H1 (cell line): Measurements from ENCODE around the gene G6PC3. TPM values are rescaled to one million over a fixed set of nuclear protein-coding genes. Genes with fewer than 3 reads are reported as not detected.

Experiments used
- CTCF ChIA-PET: fragments of 300-600 bp; sonication (Branson Sonifier 250); formaldehyde crosslinking; loops from one replicate; lab custom pipeline; 2021; ENCODE audit not compliant: partially characterized antibody; lab: Charles Lee
- POLR2A ChIA-PET: fragments of 300-600 bp; sonication (Branson Sonifier 250); formaldehyde crosslinking; loops from one replicate; lab custom pipeline; 2021; ENCODE audit warnings: inconsistent platforms; ENCODE audit not compliant: partially characterized antibody; lab: Charles Lee
- DNase-seq, 2 experiments: peaks; one replicate each; pipeline versions ENCODE4 v3.0.0 to v3.0.0-alpha.2; 2010 to 2022; ENCODE audit warnings: low spot score in 2 of 2, low read depth in 1 of 2, mixed read lengths in 1 of 2
- FAIRE-seq: peaks from 2 replicates; lab custom pipeline; 2011; peaks lifted over from hg19 to GRCh38; lab: Jason Lieb, UNC
- H2AFZ ChIP-seq: 2 replicates; pipeline ENCODE4 v1.8.1; 2012; ENCODE audit warnings: low read length, inconsistent platforms
- H2AK5ac ChIP-seq: 2 replicates; pipeline ENCODE4 v1.6.1; 2013; ENCODE audit warnings: low read depth, low read length
- H2BK120ac ChIP-seq: replicated peaks from 2 replicates; pipeline ENCODE3; 2013; ENCODE audit warnings: low read depth, low read length, inconsistent platforms
- H2BK12ac ChIP-seq: 2 replicates; pipeline ENCODE4 v1.6.1; 2013; ENCODE audit warnings: low read depth, low read length
- H2BK15ac ChIP-seq: 2 replicates; pipeline ENCODE4 v1.6.1; 2013; ENCODE audit warnings: low read length
- H2BK20ac ChIP-seq: 2 replicates; pipeline ENCODE4 v1.6.1; 2013; ENCODE audit warnings: low read length
- H2BK5ac ChIP-seq: 2 replicates; pipeline ENCODE4 v1.6.1; 2013; ENCODE audit warnings: low read depth, low read length
- H3K14ac ChIP-seq: 2 replicates; pipeline ENCODE4 v1.6.1; 2013; ENCODE audit warnings: inconsistent platforms; ENCODE audit not compliant: insufficient read length
- H3K18ac ChIP-seq: 2 replicates; pipeline ENCODE4 v1.6.1; 2013; ENCODE audit warnings: low read length; ENCODE audit errors: extremely low read depth
- H3K23ac ChIP-seq: 2 replicates; pipeline ENCODE4 v1.6.1; 2013; ENCODE audit warnings: inconsistent platforms; ENCODE audit not compliant: insufficient read length
- H3K23me2 ChIP-seq: 2 replicates; pipeline ENCODE4 v1.6.1; 2013; ENCODE audit warnings: low read depth, low read length
- H3K27ac ChIP-seq: 2 replicates; pipeline ENCODE4 v1.6.1; 2011; ENCODE audit warnings: low read depth, low read length, inconsistent platforms
- H3K27me3 ChIP-seq, 4 experiments: replicated peaks in 1 of 4; 1 replicate in 1 of 4; 2 replicates in 3 of 4; pipeline versions ENCODE4 v1.6.1 to v1.8.1; 2011 to 2013; ENCODE audit warnings: low read length in 3 of 4, mild to moderate bottlenecking in 3 of 4, inconsistent platforms in 2 of 4, mixed read lengths in 2 of 4, moderate library complexity in 1 of 4; ENCODE audit not compliant: control insufficient read depth in 3 of 4, insufficient read depth in 3 of 4; ENCODE audit errors: extremely low read depth in 1 of 4
- H3K36me3 ChIP-seq, 4 experiments: 2 replicates each; pipeline versions ENCODE4 v1.6.1 to v1.8.1; 2011 to 2013; ENCODE audit warnings: mild to moderate bottlenecking in 4 of 4, low read length in 3 of 4, moderate library complexity in 2 of 4, control low read depth in 1 of 4, inconsistent platforms in 1 of 4; ENCODE audit not compliant: insufficient read depth in 4 of 4, control insufficient read depth in 2 of 4
- H3K4ac ChIP-seq: replicated peaks from 2 replicates; pipeline ENCODE3; 2013; ENCODE audit warnings: low read length, low read depth, mixed read lengths, inconsistent platforms; ENCODE audit not compliant: insufficient read length
- H3K4me1 ChIP-seq, 4 experiments: replicated peaks in 1 of 4; 1 replicate in 1 of 4; 2 replicates in 3 of 4; pipeline versions ENCODE4 v1.6.1 to v1.8.1; 2011 to 2013; ENCODE audit warnings: low read length in 3 of 4, inconsistent platforms in 2 of 4, mixed read lengths in 1 of 4; ENCODE audit not compliant: insufficient read depth in 4 of 4, control insufficient read depth in 3 of 4
- H3K4me2 ChIP-seq, 2 experiments: 2 replicates each; pipeline versions ENCODE4 v1.6.1 to v1.8.1; 2011 to 2013; ENCODE audit warnings: low read depth in 2 of 2, low read length in 2 of 2, control low read depth in 1 of 2, inconsistent platforms in 1 of 2, mild to moderate bottlenecking in 1 of 2; ENCODE audit not compliant: insufficient read depth in 1 of 2
- H3K4me3 ChIP-seq, 4 experiments: fragments of 200-600, 300-600 bp in 1 of 4; sonication (generic), shearing (Covaris generic), sonication (Bioruptor Twin) in 1 of 4; 2 replicates each; pipeline versions ENCODE4 v1.5.1 to v1.8.1; 2011 to 2016; ENCODE audit warnings: low read length in 4 of 4, low read depth in 3 of 4, control low read depth in 2 of 4, inconsistent platforms in 2 of 4, mild to moderate bottlenecking in 2 of 4, mixed read lengths in 1 of 4, moderate library complexity in 1 of 4; ENCODE audit not compliant: insufficient read depth in 2 of 4; ENCODE audit errors: extremely low read depth in 1 of 4
- H3K56ac ChIP-seq: replicated peaks from 2 replicates; pipeline ENCODE3; 2013; ENCODE audit warnings: low read depth, mild to moderate bottlenecking, mixed read lengths, low read length, inconsistent platforms; ENCODE audit not compliant: insufficient read length
- H3K79me1 ChIP-seq: 2 replicates; pipeline ENCODE4 v1.6.1; 2013; ENCODE audit warnings: low read depth, low read length, control low read depth
- H3K79me2 ChIP-seq, 2 experiments: 2 replicates each; pipeline versions ENCODE4 v1.6.1 to v1.8.1; 2012 to 2013; ENCODE audit warnings: low read length in 2 of 2, mild to moderate bottlenecking in 2 of 2, inconsistent platforms in 1 of 2; ENCODE audit not compliant: insufficient read depth in 2 of 2, control insufficient read depth in 1 of 2
- H3K9ac ChIP-seq, 4 experiments: replicated peaks in 1 of 4; 1 replicate in 1 of 4; 2 replicates in 3 of 4; pipeline versions ENCODE4 v1.6.1 to v1.8.1; 2011 to 2013; ENCODE audit warnings: low read depth in 3 of 4, low read length in 3 of 4, control low read depth in 2 of 4, mild to moderate bottlenecking in 2 of 4, moderate library complexity in 2 of 4, inconsistent platforms in 1 of 4; ENCODE audit errors: extremely low read depth in 1 of 4
- H3K9me3 ChIP-seq, 2 experiments: 2 replicates each; pipeline versions ENCODE4 v1.6.1 to v1.8.1; 2012 to 2013; ENCODE audit warnings: mild to moderate bottlenecking in 2 of 2, moderate library complexity in 2 of 2, control low read depth in 1 of 2, inconsistent platforms in 1 of 2, low read depth in 1 of 2, low read length in 1 of 2, mixed read lengths in 1 of 2; ENCODE audit not compliant: insufficient read depth in 2 of 2
- H4K20me1 ChIP-seq, 2 experiments: replicated peaks in 1 of 2; 2 replicates each; pipeline versions ENCODE3 to v1.8.1; 2011 to 2013; ENCODE audit warnings: inconsistent platforms in 2 of 2, low read length in 2 of 2, mild to moderate bottlenecking in 1 of 2; ENCODE audit not compliant: insufficient read depth in 2 of 2, control insufficient read depth in 1 of 2
- H4K5ac ChIP-seq: 2 replicates; pipeline ENCODE4 v1.6.1; 2013; ENCODE audit warnings: low read length, low read depth, mixed read lengths, inconsistent platforms; ENCODE audit not compliant: insufficient read length
- H4K8ac ChIP-seq: 2 replicates; pipeline ENCODE4 v1.8.0; 2013; ENCODE audit warnings: mild to moderate bottlenecking, moderate library complexity, low read length, inconsistent platforms; ENCODE audit not compliant: insufficient read depth; ENCODE audit errors: extremely low read depth
- H4K91ac ChIP-seq: replicated peaks from 2 replicates; pipeline ENCODE3; 2013; ENCODE audit warnings: low read length, mixed read lengths, inconsistent platforms; ENCODE audit not compliant: insufficient read length
- BCL11A ChIP-seq, 2 experiments: IDR thresholded peaks; one replicate each; pipeline ENCODE4 v1.6.1; 2011; ENCODE audit warnings: low read depth in 2 of 2, low read length in 2 of 2, mild to moderate bottlenecking in 2 of 2
- CHD1 ChIP-seq: IDR thresholded peaks from 2 replicates; pipeline ENCODE4 v1.6.1; 2012; ENCODE audit warnings: low read depth, low read length, improper control_type of control experiment
- KDM4A ChIP-seq: IDR thresholded peaks from one replicate; pipeline ENCODE4 v1.7.1; 2012; ENCODE audit warnings: low read depth, mild to moderate bottlenecking, moderate library complexity, low read length, inconsistent platforms; ENCODE audit not compliant: severe bottlenecking
- NANOG ChIP-seq: IDR thresholded peaks from 2 replicates; pipeline ENCODE4 v1.6.1; 2011; ENCODE audit warnings: low read length, low read depth, mild to moderate bottlenecking, inconsistent platforms; ENCODE audit not compliant: insufficient read depth, poor library complexity, severe bottlenecking
- TAF7 ChIP-seq: optimal IDR thresholded peaks from 2 replicates; pipeline ENCODE3; 2011; ENCODE audit warnings: low read depth, mild to moderate bottlenecking, inconsistent platforms, low read length, moderate library complexity, borderline replicate concordance
- TBP ChIP-seq: IDR thresholded peaks from 2 replicates; pipeline ENCODE4 v1.6.1; 2011; ENCODE audit warnings: low read depth, low read length, improper control_type of control experiment
- WGBS, 2 experiments: shearing (Covaris generic) in 1 of 2; methylation state at CpG; one replicate each; pipeline versions ENCODE4 v1.1.6 to v1.1.7; 2013 to 2015; ENCODE audit warnings: low lambda C conversion rate in 2 of 2, mixed read lengths in 2 of 2, inconsistent platforms in 1 of 2, low coverage in 1 of 2, missing lambda C conversion rate in 1 of 2; ENCODE audit not compliant: insufficient replicate concordance in 2 of 2, insufficient coverage in 1 of 2, insufficient read length in 1 of 2; ENCODE audit errors: extremely low coverage in 1 of 2, missing lambda C conversion rate in 1 of 2; 5-methylcytosine and 5-hydroxymethylcytosine counted together
- polyA plus RNA-seq, 7 experiments: library from polyadenylated mRNA; depleted of rRNA in 3 of 7; stranded (reverse) in 5 of 7; unstranded in 2 of 7; fragments of >200 nt in 5 of 7; fragments of 200-250 nt in 2 of 7; gene quantifications; 1 replicate in 5 of 7; 2 replicates in 1 of 7; 4 replicates in 1 of 7; pipeline versions ENCODE4 v1.2.1 to v1.2.3, GENCODE V29; 2011 to 2013; ENCODE audit warnings: missing spikeins in 2 of 7, mixed read lengths in 2 of 7
- total RNA-seq: library from RNA; stranded (reverse); fragmentation: NEBNext Ultra II Directional; extraction: Animal tissue kit (Norgen Biotek cat#: 25700); gene quantifications from 2 replicates; pipeline ENCODE4 v1.2.1, GENCODE V29; 2021
- TF ChIP-seq, protein P1 (sequence below): IDR thresholded peaks from 2 replicates; pipeline ENCODE4 v1.6.1; 2012; ENCODE audit warnings: low read length, inconsistent platforms
- TF ChIP-seq, protein P2 (sequence below), 3 experiments: IDR thresholded peaks; 1 replicate in 2 of 3; 2 replicates in 1 of 3; pipeline versions ENCODE4 v1.5.1 to v1.6.1; 2011; ENCODE audit warnings: low read length in 3 of 3, mild to moderate bottlenecking in 3 of 3, inconsistent platforms in 2 of 3, low read depth in 1 of 3, moderate library complexity in 1 of 3; ENCODE audit not compliant: insufficient read depth in 1 of 3; ENCODE audit errors: control extremely low read depth in 1 of 3

Gene G6PC3
- total and polyA plus RNA-seq, 2 of the 8 experiments (the other 6 are each of a cell fraction or from before 2014, with no cell fraction given) = 104 to 343 TPM

- H3K9me3 ChIP-seq = no peaks in the 10 kb centered on the region
- no peaks in the 10 kb centered on the region; a peak in 1 of 7 replicates for H3K27me3 ChIP-seq
- H3K56ac ChIP-seq = no peak overlapping the region
- H4K5ac ChIP-seq = no peak overlapping the region
- ChIA-PET POLR2A (interaction anchor here (1.2 to 3.4 kb wide), 4 partner anchors 9 to 79 kb away, joined by 3 to 24 read pairs (median 4); partner anchors contain the start of gene HDAC5), CTCF (interaction anchor here (0.6 to 34.4 kb wide), 5 partner anchors 1 to 71 kb away, joined by 3 to 638 read pairs (median 26); partner anchors contain the start of gene HDAC5)
- no peak overlapping the region for H3K23ac ChIP-seq
- no peak overlapping the region for H4K91ac ChIP-seq
- 0 out of 2 replicates have a peak overlapping the region, but pooled peaks have one; percentile 60 for H2BK12ac ChIP-seq
- no peak overlapping the region for H3K4ac ChIP-seq
- no peaks in the 10 kb centered on the region; the same call in 1 of the 2 replicates for H3K23me2 ChIP-seq
- no peak for FAIRE-seq
- no peak for DNase-seq
- peaks cover 10 to 23% of the 10 kb centered on the region in 2 experiments for H4K20me1 ChIP-seq
- peaks cover 33% of the 10 kb centered on the region for H3K79me1 ChIP-seq
- no peak overlapping the region for H2AK5ac ChIP-seq
- peaks cover 0 to 58% of the 10 kb centered on the region in 2 experiments; a peak in 2 of 4 replicates for H3K79me2 ChIP-seq
- H3K27ac ChIP-seq = no peak overlapping the region
- no peak overlapping the region for H3K18ac ChIP-seq
- 89% methylated on average over 1 of the region's 1 CpG; no CpG with 5 or more reads in 1 of the 2 experiments for WGBS, 2 experiments
- H2BK20ac ChIP-seq = no peak overlapping the region; the same call in 1 of the 2 replicates
- no peak overlapping the region for H4K8ac ChIP-seq
- H3K14ac ChIP-seq = no peak overlapping the region
- H3K4me2 ChIP-seq = no peak overlapping the region
- H3K36me3 ChIP-seq = peaks cover 0 to 2% (median 0%) of the 10 kb centered on the region in 4 experiments; a peak in 4 of 8 replicates
- no peak overlapping the region for H2BK120ac ChIP-seq
- no peak overlapping the region for H3K4me3 ChIP-seq
- H3K4me1 ChIP-seq = peaks cover under 1 to 34% (median 28%) of the 10 kb centered on the region in 4 experiments
- H2BK15ac ChIP-seq = peak overlapping the region; percentile 53; the same call in 1 of the 2 replicates
- H2BK5ac ChIP-seq = 0 out of 2 replicates have a peak overlapping the region, but pooled peaks have one; percentile 75
- no peak overlapping the region for H3K9ac ChIP-seq
- H2AFZ ChIP-seq = no peak overlapping the region
- TF ChIP-seq NANOG = no peak
- TF ChIP-seq KDM4A = no peak
- no peak for TF ChIP-seq TAF7
- TF ChIP-seq, protein P1, sequence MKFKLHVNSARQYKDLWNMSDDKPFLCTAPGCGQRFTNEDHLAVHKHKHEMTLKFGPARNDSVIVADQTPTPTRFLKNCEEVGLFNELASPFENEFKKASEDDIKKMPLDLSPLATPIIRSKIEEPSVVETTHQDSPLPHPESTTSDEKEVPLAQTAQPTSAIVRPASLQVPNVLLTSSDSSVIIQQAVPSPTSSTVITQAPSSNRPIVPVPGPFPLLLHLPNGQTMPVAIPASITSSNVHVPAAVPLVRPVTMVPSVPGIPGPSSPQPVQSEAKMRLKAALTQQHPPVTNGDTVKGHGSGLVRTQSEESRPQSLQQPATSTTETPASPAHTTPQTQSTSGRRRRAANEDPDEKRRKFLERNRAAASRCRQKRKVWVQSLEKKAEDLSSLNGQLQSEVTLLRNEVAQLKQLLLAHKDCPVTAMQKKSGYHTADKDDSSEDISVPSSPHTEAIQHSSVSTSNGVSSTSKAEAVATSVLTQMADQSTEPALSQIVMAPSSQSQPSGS = no peak
- TF ChIP-seq TBP = no peak
- no peak for TF ChIP-seq BCL11A (IDR thresholded peaks at IDR 0.05; ENCODE audit: low read depth in 2 of 2, low read length in 2 of 2)
- no peak for TF ChIP-seq CHD1
- TF ChIP-seq, protein P2, sequence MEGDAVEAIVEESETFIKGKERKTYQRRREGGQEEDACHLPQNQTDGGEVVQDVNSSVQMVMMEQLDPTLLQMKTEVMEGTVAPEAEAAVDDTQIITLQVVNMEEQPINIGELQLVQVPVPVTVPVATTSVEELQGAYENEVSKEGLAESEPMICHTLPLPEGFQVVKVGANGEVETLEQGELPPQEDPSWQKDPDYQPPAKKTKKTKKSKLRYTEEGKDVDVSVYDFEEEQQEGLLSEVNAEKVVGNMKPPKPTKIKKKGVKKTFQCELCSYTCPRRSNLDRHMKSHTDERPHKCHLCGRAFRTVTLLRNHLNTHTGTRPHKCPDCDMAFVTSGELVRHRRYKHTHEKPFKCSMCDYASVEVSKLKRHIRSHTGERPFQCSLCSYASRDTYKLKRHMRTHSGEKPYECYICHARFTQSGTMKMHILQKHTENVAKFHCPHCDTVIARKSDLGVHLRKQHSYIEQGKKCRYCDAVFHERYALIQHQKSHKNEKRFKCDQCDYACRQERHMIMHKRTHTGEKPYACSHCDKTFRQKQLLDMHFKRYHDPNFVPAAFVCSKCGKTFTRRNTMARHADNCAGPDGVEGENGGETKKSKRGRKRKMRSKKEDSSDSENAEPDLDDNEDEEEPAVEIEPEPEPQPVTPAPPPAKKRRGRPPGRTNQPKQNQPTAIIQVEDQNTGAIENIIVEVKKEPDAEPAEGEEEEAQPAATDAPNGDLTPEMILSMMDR (IDR thresholded peaks at IDR 0.05; ENCODE audit: control extremely low read depth in 1 of 3, insufficient read depth in 1 of 3, low read depth in 1 of 3, low read length in 3 of 3) = no peak
Measured at GRCh38 chr17:44113382-44113781, 42.8 kb downstream of the G6PC3 start.
